Activated T-helper 17 cell treated with anti-CD3 and anti-CD28 coated beads, Interleukin-2, amount 50 U/mL, for 72 hours (primary cell): ENCODE data around the gene TSHZ2. TPM values are rescaled to one million over a fixed set of nuclear protein-coding genes. Genes with fewer than 3 reads are reported as not detected.
"Not testable (repeated sequence)": the region's sequence is repeated elsewhere in the genome, so short reads cannot be mapped to it uniquely, and the experiment has no call there.

ENCODE experiments used
- ATAC-seq: fragments of 150-1000 bp; cut with Tn5 transposase; replicated peaks from 2 replicates; pipeline ENCODE4 v1.10.0; 2021; ENCODE audit warnings: mild to moderate bottlenecking, moderate library complexity
- H3K27ac Mint-ChIP-seq: one replicate; pipeline ENCODE4 v1.8.0; 2022; ENCODE audit warnings: mixed read lengths
- H3K27me3 Mint-ChIP-seq: one replicate; pipeline ENCODE4 v1.8.0; 2022; ENCODE audit warnings: mixed read lengths
- H3K36me3 Mint-ChIP-seq: one replicate; pipeline ENCODE4 v1.8.0; 2022; ENCODE audit warnings: low read depth, mild to moderate bottlenecking, mixed read lengths
- H3K4me1 Mint-ChIP-seq: one replicate; pipeline ENCODE4 v1.8.0; 2022; ENCODE audit warnings: mixed read lengths
- H3K4me3 Mint-ChIP-seq: one replicate; pipeline ENCODE4 v1.8.0; 2022; ENCODE audit warnings: mild to moderate bottlenecking, mixed read lengths
- H3K9me3 Mint-ChIP-seq: one replicate; pipeline ENCODE4 v1.8.0; 2022; ENCODE audit warnings: mixed read lengths
- total RNA-seq, 2 donors: library from RNA; stranded (reverse); gene quantifications; one replicate each; pipeline ENCODE4 v1.2.3, GENCODE V29; 2022

TSHZ2 gene
- total RNA-seq, 2 donors from 2014 or later: 29.8 to 58.2 TPM

- H3K27ac Mint-ChIP-seq: no peak overlapping the region
- no peaks in the 10 kb centered on the region for H3K9me3 Mint-ChIP-seq
- no peak for ATAC-seq
- no peaks in the 10 kb centered on the region for H3K27me3 Mint-ChIP-seq
- no peaks in the 10 kb centered on the region for H3K4me1 Mint-ChIP-seq
- H3K4me3 Mint-ChIP-seq: no peak overlapping the region
- peaks cover 14% of the 10 kb centered on the region for H3K36me3 Mint-ChIP-seq
Observed at GRCh38 chr20:53439616-53440015, 467.5 kb downstream of the TSHZ2 start.

- Mint-ChIP-seq H3K4me1 (no peaks in the 10 kb centered on the region), H3K36me3 (peaks cover 35% of the 10 kb centered on the region), H3K9me3 (peaks cover 18% of the 10 kb centered on the region), H3K27ac (no peak overlapping the region), H3K27me3 (no peaks in the 10 kb centered on the region), H3K4me3 (no peak overlapping the region)
- no peak for ATAC-seq
Observed at GRCh38 chr20:53444401-53445149, 472.4 kb downstream of the TSHZ2 start.

GRCh38 chr20:53445321-53445731, 473.2 kb downstream of the TSHZ2 start:
- H3K4me1 Mint-ChIP-seq: no peaks in the 10 kb centered on the region
- no peak for ATAC-seq
- peaks cover 40% of the 10 kb centered on the region for H3K36me3 Mint-ChIP-seq
- H3K27me3 Mint-ChIP-seq: no peaks in the 10 kb centered on the region
- H3K27ac Mint-ChIP-seq: no peak overlapping the region
- H3K4me3 Mint-ChIP-seq: no peak overlapping the region
- peaks cover 25% of the 10 kb centered on the region for H3K9me3 Mint-ChIP-seq

DNA sequence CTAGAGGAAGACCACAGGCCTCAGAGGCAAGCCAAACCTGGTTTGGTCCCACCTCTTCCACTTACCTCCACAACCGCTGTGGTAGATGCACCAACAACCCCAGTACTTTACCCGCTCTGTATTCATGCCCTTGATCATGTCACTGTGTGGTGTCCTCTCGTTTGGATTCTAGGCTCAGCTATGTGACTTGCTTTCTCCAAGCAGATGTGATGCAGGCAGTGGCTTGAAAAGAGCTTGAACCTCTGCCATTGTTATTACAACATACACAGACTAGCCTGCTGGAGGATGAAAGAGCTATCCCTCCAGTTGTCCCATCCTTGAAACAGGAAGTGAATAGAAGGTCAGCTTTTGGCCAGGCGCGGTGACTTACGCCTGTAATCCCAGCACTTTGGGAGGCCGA, 473.8 kb downstream of the TSHZ2 start:
- H3K4me1 Mint-ChIP-seq: no peaks in the 10 kb centered on the region
- no peak overlapping the region for H3K27ac Mint-ChIP-seq
- peaks cover 40% of the 10 kb centered on the region for H3K36me3 Mint-ChIP-seq
- no peak overlapping the region for H3K4me3 Mint-ChIP-seq
- peaks cover 25% of the 10 kb centered on the region for H3K9me3 Mint-ChIP-seq
- H3K27me3 Mint-ChIP-seq: no peaks in the 10 kb centered on the region
- ATAC-seq: no peak

DNA sequence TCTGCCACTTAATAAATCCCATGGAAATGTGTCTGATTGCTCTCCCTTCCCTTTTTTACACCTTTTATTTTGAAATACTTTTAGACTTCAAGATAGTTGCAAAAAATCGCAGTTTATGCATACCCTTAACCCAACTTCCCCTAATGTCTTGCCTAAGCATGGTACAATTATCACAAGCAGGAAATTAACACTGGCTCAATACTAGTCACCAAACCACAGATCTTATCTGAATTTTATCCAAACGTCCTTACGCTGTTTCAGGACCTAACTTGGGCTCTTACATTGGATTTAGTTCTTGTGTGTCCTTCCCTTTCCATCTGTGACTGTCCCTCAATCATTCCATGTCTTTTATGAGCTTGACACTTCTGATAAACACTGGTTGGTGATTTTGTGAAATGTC, 475.2 kb downstream of the TSHZ2 start:
- no peaks in the 10 kb centered on the region for H3K27me3 Mint-ChIP-seq
- no peak for ATAC-seq
- H3K27ac Mint-ChIP-seq: no peak overlapping the region
- H3K4me3 Mint-ChIP-seq: no peak overlapping the region
- H3K36me3 Mint-ChIP-seq: peaks cover 40% of the 10 kb centered on the region
- peaks cover 25% of the 10 kb centered on the region for H3K9me3 Mint-ChIP-seq
- H3K4me1 Mint-ChIP-seq: no peaks in the 10 kb centered on the region

- Mint-ChIP-seq H3K9me3 (peaks cover 25% of the 10 kb centered on the region), H3K27me3 (no peaks in the 10 kb centered on the region), H3K36me3 (peaks cover 36% of the 10 kb centered on the region), H3K27ac (peak overlapping the region; percentile 43), H3K4me3 (no peak overlapping the region), H3K4me1 (no peaks in the 10 kb centered on the region)
- no peak for ATAC-seq
Observed at GRCh38 chr20:53448426-53448825, 476.3 kb downstream of the TSHZ2 start.

- Mint-ChIP-seq H3K36me3 (peaks cover 38% of the 10 kb centered on the region), H3K9me3 (peaks cover 25% of the 10 kb centered on the region), H3K4me3 (no peak overlapping the region), H3K27me3 (no peaks in the 10 kb centered on the region), H3K27ac (peak overlapping the region; percentile 43), H3K4me1 (no peaks in the 10 kb centered on the region)
- peak; percentile 85 for ATAC-seq
Observed at GRCh38 chr20:53448875-53449274, 476.7 kb downstream of the TSHZ2 start.

DNA sequence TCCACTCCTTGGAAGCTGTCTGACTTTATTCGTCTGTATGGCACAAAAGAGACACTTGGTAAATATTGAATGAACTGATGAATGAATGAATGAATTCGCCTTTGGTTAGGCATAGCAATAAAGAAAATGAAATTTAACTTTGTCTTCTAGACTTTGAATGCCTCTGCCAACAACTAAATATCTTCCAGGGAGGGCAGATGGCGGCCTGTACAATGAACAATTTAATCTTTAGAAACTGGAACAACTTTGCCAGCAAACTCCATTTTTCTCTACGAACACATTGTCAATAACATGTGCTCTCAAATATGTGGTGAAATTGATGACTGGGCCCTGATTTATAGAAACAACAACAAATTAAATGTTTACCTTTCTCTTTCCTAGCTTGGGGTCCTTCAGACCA, 480.9 kb downstream of the TSHZ2 start:
- ATAC-seq: no peak
- H3K36me3 Mint-ChIP-seq: peaks cover 30% of the 10 kb centered on the region
- H3K9me3 Mint-ChIP-seq: peaks cover 19% of the 10 kb centered on the region
- H3K4me3 Mint-ChIP-seq: no peak overlapping the region
- H3K4me1 Mint-ChIP-seq: no peaks in the 10 kb centered on the region
- H3K27me3 Mint-ChIP-seq: no peaks in the 10 kb centered on the region
- H3K27ac Mint-ChIP-seq: no peak overlapping the region

DNA sequence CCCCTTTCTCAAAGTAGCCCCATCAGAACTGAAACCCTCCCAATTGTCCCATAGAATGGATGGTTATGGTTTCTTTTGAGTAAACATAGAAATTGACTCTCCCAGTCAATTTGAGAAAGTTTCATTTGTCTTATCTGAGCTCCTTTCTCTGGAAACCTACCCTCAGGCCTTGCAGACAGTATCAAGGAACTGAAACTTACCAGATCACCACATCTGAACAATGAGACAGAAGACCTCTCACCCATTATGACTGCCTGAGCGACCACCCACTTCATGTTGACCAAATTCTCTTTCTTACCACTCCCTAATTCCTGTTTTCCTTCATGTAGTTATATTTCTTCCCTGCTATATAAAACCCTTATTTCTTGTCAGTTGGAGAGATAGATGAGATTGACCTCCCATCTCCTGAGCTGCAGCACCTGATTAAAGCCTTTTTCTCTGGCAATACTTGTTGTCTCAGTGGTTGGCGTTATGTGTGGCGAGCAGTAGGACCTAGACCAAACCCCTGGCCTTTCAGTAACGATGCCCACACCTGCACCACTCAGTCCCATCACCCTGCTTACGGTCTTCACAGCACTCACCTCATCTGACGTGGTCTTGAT, 482.6 kb downstream of the TSHZ2 start:
- no peaks in the 10 kb centered on the region for H3K27me3 Mint-ChIP-seq
- H3K9me3 Mint-ChIP-seq: peaks cover 10% of the 10 kb centered on the region
- H3K27ac Mint-ChIP-seq: no peak overlapping the region
- no peaks in the 10 kb centered on the region for H3K4me1 Mint-ChIP-seq
- no peak overlapping the region for H3K4me3 Mint-ChIP-seq
- peaks cover 16% of the 10 kb centered on the region for H3K36me3 Mint-ChIP-seq
- no peak for ATAC-seq

GRCh38 chr20:53463101-53463972, 491.2 kb downstream of the TSHZ2 start:
- H3K27ac Mint-ChIP-seq: no peak overlapping the region
- H3K36me3 Mint-ChIP-seq: no peaks in the 10 kb centered on the region
- no peaks in the 10 kb centered on the region for H3K9me3 Mint-ChIP-seq
- no peaks in the 10 kb centered on the region for H3K4me1 Mint-ChIP-seq
- no peaks in the 10 kb centered on the region for H3K27me3 Mint-ChIP-seq
- no peak overlapping the region for H3K4me3 Mint-ChIP-seq
- ATAC-seq: no peak

GRCh38 chr20:53466279-53466678, 494.1 kb downstream of the TSHZ2 start:
- no peak overlapping the region for H3K27ac Mint-ChIP-seq
- no peak overlapping the region for H3K4me3 Mint-ChIP-seq
- no peaks in the 10 kb centered on the region for H3K27me3 Mint-ChIP-seq
- no peak for ATAC-seq
- peaks cover 2% of the 10 kb centered on the region for H3K36me3 Mint-ChIP-seq
- peaks cover under 1% of the 10 kb centered on the region for H3K4me1 Mint-ChIP-seq
- peaks cover under 1% of the 10 kb centered on the region for H3K9me3 Mint-ChIP-seq

DNA sequence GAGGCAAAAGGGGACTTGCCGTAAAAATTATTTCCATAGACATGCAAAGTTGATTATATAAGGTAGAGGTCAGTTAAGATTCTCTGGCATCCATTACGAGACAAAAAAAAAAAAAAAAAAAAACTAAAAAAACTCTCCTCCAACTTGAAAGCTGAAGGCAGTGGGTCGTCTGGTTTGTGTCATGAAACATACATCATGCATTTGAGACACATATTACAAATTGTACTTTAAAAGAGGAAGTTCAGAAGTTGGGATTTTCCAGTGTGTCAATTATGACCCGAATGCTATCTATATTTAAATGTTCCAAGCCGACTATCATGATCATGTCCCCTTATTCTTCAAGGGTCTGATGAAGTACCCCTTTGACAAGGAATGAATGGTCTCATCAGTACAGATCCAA, 496.4 kb downstream of the TSHZ2 start:
- H3K27ac Mint-ChIP-seq: no peak overlapping the region

DNA sequence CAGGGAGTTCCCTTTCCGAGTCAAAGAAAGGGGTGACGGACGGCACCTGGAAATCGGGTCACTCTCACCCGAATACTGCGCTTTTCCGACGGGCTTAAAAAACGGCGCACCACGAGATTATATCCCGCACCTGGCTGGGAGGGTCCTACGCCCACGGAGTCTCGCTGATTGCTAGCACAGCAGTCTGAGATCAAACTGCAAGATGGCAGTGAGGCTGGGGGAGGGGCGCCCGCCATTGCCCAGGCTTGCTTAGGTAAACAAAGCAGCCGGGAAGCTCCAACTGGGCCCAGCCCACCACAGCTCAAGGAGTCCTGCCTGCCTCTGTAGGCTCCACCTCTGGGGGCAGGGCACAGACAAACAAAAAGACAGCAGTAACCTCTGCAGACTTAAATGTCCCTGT, 500.7 kb downstream of the TSHZ2 start:
- not testable (repeated sequence) for H3K36me3 Mint-ChIP-seq, H3K9me3 Mint-ChIP-seq, H3K27me3 Mint-ChIP-seq, H3K27ac Mint-ChIP-seq, H3K4me1 Mint-ChIP-seq, ATAC-seq, H3K4me3 Mint-ChIP-seq

More for the DNA sequence above, 496.4 kb downstream of the TSHZ2 start:
- no peak for ATAC-seq
- Mint-ChIP-seq H3K9me3 (peaks cover 3% of the 10 kb centered on the region), H3K4me1 (peaks cover 4% of the 10 kb centered on the region), H3K4me3 (no peak overlapping the region), H3K36me3 (peaks cover 6% of the 10 kb centered on the region), H3K27me3 (no peaks in the 10 kb centered on the region)

DNA sequence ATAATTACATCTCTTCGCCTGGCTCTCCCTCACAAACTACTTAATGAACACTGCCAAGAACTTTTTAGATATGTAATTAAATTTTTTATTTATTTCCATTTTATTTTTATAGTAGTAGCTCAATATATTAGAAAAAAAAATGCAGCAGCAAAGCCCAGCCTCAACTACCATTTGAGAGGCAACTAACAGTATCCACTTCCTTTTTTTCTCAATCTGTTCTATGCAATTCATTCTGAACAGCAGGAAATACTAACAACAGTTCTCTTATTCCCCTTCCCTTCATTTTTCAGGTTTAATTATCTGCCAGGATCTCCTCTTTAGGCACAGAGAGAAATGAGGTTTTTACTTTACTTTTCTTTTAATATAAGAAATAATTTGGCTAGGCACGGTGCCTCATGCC, 508.8 kb downstream of the TSHZ2 start:
- Mint-ChIP-seq H3K4me1 (no peaks in the 10 kb centered on the region), H3K27me3 (no peaks in the 10 kb centered on the region), H3K4me3 (no peak overlapping the region), H3K36me3 (no peaks in the 10 kb centered on the region), H3K9me3 (no peaks in the 10 kb centered on the region), H3K27ac (no peak overlapping the region)
- no peak for ATAC-seq
